Amygdala (tissue), 56 donors: ENCODE measurements around the gene RPS19.
"Not testable (repeated sequence)": the region's sequence is repeated elsewhere in the genome, so short reads cannot be mapped to it uniquely, and the experiment has no call there.

ENCODE experiments used
- DNase-seq, 56 donors: peaks; one replicate each; lab custom pipeline; 2025; lab: John Stamatoyannopoulos, UW

RPS19 gene

DNA sequence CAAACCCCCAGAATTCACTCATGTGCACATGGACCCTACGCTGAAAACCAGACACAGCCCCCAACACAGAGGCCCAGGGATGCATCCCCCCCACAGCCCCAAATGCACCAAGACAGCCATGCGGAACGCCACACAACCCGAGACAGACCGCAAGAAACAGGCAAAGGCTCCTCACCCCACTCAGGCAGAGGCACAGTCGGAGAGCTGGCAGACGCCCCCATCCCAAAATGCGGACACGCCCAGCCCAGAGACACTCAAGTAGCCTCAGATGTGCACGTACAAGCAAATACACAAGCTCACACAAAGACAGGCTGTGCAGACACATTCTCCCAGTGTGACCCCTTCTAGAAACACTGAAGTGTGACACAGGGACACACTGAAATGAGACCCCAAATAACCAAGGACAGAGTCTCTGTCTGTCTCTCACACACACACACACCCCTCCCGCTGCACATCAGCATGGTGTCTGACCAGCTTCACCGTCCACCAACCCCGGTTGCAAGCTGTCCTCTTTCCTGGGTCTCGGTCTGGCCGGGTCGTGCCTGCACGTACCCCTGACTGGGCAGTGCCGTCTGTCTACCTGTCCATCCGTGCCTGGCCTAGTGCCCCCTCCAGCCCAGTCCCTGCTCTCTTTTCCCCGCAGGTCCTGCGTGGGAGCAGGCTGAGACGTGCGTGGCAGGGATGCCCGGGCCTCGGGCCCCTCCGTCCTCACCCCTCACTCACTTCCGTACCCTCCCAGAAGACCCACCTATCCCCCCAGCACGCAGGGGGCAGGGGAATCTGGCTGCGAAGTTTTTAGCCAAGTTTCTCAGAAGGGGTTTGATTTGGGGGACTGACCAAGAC, 52.1 kb downstream of the RPS19 start:
- DNase-seq: no peak

DNA sequence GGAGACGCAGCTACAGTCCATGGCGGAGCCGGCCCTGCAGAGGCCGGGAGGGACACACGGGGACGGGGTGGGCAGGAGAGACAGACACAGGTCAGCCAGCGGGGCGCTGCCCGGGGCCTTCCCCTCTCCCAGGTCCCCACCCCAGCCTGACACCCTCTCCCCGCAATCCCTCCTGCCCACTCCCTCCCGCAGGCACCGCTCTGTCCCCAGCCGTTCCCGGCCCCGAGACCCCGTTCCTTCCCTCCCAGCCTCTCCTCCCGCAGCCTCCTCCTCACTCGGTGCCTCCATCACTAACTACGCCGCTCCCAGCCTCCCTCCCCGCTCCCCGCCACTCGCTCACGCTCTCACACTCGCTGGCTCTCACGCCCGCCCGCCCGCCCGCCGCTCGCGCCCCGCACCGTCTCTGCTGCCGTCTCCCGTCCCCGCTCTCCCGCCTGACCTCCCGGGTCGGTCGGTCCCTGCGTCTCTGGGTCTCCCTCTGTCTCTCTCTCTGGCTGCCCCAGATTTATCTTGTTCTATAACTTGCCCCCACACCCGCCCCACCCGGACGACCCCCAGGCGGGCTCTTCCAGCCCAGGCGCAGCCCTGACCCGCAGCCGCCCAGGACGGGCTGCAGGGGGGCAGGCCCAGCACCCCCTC, 53.0 kb downstream of the RPS19 start:
- no peak for DNase-seq

DNA sequence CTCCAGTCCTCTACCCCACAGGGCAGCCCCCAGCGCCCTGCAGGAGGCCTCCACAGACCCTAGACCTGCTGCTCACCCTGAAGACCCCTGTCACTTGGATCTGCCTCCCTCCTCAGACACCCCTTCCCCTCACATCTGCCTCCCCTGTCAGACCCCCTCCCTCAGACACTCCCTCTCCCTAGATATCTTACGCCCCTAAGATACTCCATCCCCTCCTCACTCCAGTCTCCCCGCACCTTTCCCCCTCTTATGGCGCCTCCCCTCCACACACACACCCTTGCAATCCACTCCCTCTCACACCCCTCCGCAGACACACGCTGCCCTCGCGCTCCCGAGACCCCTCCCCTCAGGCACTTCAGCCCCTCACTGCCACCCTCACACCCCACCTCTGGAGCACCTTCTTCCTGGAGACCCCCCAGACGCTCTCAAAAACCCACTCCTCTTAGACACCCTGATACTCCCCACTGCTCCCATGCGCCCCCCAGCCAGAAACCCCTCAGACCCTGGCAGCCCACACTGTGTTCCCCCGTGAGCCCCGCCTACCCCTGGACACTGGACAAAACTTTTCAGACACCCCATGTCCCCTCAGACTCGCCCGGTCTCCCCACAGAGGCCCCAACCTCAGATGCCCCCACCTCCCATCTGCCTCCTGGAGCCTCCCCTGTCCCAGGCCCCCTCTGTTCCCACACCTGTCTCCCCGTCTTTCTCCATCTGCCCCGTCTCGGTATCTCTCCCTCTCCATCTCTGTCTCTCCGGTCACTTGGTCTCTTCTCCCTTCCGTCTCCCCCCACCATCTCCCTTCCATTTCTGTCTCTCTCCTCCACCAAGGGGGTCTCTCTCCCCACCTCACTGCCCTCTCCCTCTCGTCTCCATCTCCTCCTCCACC, 53.7 kb downstream of the RPS19 start:
- DNase-seq: no peak

DNA sequence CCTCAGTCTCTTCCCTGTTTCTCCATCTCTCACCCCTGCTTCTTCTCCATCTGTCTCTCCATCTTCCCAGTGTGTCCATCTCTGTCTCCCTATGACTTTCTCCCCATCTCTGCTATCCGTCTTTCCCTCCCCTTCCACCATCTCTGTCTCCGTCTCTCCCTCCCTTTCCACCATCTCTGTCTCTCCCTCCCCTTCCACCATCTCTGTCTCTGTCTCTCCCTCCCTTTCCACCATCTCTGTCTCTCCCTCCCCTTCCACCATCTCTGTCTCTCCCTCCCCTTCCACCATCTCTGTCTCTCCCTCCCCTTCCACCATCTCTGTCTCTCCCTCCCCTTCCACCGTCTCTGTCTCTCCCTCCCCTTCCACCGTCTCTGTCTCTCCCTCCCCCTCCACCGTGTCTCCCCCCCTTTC, 54.4 kb downstream of the RPS19 start:
- not testable (repeated sequence) for DNase-seq

DNA sequence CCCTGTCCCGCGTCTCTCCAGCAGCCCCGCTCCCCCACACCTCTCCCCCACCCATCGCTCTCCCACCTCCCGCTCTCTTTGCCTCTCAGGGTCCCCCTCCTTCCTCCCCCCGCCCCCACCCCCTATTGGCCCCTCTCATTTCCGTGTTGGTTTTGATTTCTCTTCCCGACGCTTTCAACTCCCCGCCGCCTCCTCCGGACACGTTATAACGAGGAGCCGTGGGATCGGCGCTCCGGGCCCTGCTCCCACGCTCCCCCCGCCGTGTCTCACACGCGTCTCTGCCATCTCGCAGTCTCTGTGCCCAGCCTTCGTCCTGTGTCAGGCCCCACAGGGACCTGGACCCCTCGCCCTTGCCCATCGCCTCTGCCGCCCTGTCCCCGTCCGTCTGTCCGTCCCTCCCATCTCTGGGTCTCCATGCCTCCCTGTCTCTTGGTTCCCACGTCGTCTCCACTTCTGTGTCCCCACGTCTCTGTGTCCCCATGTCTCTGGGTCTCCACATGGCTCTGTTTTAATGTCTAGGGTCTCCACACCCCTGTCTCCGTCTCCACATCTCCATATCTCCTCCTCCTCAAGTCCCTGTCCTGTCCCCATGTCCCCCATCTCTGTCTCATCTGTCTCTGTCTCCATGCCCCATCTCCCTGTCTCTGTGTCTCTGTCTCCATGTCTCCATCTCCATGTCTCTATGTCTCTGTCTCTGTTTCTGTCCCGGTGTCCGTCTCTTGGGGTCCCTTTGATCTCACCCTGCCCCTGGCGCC, 55.1 kb downstream of the RPS19 start:
- DNase-seq: no peak

DNA sequence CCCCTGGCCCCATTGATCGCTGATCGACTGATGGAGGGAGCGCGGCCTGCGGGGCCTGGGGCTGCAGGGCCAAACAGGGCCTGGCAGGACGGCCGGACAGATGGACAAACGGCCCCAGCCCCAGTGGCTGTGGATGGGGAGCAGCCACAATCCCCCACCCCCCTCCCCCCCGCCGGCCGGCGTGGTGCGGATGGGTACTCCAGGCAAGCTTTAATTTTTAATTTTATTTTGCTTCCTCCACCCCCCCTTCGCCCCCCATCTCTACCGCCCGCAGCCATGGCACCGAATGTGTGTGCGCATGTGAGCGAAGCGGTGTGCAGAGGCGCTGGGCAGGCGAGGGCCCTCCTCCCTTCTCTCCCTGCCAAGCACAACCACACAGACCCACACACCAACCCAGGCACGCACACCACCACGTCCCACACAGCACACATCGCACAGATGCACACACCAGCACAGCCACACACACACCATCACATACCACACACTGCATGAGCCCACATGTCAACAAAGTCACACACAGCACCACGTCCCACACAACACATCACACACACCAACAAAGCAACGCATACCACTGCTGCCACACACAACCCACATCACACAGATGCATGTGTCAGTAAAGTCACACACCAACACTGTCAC, 55.8 kb downstream of the RPS19 start:
- no peak for DNase-seq

DNA sequence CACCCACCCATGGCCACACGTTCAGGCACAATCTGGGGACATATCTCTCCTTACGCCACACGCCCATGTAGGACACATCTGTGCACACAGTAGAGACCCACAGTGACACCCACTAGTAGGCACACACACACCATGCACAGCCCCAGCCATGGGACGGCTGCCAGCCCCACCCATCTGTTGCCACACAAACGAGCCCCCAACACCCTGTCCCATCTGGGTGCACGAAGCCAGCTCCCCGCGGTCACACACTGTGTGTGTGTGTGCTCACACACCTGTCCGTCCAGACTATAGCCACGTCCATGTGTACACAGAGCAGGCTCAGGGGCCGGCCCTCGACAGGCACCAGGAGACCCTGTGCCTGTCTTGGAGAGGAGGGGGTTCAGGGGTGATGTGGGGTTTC, 57.6 kb downstream of the RPS19 start:
- no peak for DNase-seq

DNA sequence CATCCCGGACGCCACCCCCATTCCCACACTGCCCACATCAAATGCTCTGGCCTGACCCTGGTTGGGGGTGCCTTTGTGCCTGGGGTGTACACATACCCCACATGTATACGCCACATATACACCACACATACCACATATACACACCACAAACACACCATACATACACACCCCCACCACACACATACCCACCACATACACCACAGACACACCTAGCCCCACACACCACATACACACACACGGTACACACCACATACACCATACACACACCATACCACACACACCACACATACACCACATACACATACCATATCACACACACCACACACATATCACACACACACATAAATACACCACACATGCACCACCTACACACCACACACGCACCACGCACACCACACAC, 58.0 kb downstream of the RPS19 start:
- DNase-seq: no peak

DNA sequence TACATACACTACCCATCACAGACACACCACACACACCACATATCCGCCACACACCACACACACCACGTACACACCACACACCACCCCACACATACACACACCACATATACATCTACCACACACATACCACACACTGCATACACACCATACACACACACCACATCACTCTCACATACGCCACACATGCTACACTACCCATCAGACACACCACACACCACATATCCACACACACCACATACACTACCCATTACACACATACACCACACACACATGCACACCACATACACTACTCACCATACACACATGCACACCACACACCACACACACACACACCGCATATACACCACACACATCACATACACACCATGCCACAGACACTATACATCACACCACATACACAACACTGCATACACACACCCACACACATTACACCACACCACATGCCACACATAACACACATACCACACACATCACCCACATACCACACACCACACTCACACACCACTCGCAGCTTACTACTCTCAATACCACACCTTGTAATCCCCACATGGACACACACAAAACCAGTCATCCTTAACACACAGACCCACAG, 58.7 kb downstream of the RPS19 start:
- no peak for DNase-seq

DNA sequence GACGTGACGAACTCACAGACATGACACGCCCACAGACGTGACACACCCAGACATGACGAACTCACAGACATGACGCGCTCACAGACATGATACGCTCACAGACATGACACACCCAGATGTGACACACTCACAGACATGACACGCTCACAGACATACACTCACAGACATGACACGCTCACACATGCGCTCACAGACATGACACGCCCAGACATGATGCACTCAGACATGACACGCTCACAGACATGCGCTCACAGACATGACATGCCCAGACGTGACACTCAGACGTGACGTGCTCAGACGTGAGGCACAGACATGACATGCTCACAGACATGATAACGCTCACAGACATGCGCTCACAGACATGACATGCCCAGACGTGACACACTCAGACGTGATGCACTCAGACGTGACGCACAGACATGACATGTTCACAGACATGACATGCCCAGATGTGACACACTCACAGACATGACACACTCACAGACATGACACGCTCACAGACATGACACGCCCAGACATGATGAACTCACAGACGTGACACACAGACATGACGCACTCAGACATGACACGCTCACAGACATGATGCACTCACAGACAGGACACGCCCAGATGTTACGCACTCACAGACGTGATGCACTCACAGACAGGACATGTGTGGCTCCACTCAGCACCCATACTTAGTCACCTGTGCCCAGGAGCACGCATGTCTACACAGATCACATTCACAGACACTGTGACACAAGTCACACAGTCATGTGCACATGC, 60.1 kb downstream of the RPS19 start:
- no peak for DNase-seq

DNA sequence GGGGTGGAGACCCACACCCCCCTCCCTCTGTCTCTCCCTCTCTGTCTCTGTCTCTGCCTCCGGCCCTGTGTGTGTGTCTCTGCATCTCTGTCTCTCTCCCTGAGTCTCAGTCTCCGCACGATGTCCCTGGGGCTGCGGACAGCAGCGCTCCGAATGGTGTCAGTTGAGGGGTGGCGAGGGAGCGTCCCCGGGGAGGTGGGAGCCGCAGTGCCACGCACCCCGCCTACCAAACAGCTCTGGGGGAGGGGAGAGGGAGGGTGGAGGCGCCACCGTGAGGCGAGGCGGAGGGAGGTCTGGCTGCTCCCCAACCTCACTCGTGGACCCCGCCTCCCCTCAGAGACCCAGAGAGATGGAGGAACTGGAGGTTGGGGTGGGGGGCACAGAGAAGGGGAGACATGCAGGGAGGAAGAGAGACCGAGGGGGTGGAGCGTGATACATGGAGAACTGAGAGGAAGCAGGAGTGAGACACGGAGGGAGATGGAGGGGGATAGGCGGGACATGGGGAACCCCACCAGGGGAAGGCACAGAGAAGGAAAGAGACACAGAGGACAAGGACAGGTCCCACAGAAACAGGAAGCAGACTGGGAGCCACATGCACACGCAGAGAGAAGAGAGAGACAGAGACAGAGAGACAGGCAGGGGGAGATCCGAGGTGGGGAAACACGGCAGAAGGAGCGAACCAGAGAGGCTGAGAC, 61.0 kb downstream of the RPS19 start:
- no peak for DNase-seq

DNA sequence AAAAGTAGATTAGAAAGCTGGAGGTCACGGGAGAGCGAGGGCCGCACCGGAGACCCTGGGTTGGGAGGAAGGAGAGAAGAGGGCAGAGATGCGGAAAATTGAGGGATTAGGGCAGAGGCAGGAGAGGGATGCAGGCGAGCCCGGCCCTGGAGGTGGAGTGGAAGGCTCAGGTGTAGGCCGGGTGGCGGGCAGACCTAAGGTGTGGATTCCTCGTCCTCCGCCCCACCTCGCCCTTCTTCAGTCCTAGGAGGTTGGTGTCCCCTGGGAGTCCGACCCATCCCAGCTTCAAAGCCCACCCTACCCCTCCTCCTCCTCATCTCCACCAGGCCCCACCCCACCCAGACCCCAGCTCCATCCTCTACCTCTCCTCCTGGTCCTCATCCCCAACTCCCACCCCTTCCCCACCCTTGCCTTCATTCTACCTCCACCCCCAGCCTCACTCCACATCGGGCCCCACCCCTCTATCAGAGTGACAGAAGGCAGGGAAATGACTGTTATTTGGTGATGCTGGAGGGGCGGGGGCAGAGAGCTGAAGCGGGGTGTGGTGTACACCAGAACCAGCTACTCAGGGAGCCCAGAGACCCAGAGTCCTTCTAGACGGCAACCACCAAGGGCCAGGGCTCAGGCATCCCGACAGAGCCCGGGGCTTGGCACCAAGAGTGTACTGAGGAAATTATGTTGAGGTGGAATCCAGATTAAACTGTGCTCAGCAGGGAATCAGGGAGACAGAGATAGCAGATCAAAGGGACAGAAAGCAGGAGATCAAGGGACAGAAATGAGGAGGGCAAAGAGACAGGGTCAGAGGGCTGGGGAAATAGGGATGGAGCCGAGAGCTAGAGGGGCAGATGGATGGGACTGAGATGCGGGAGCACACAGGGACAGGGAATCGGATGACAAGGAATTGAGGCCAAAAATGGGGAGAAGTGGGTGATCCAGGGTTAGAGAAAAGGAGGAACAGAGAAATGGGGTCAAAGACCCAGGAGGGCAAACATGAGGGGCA, 61.8 kb downstream of the RPS19 start:
- no peak for DNase-seq
